DND-41 (cell line): ENCODE results near the gene UBE3D.
"Not testable (repeated sequence)": the region's sequence is repeated elsewhere in the genome, so short reads cannot be mapped to it uniquely, and the experiment has no call there.

Source experiments
- CTCF ChIP-seq: IDR thresholded peaks from 2 replicates; pipeline ENCODE4 v1.5.1; 2012; ENCODE audit warnings: borderline replicate concordance, low read length, moderate library complexity, mild to moderate bottlenecking; ENCODE audit not compliant: poor library complexity, severe bottlenecking; ENCODE audit errors: extremely low read depth
- EZH2 ChIP-seq: IDR thresholded peaks from 3 replicates; pipeline ENCODE4 v1.6.1; 2012; ENCODE audit warnings: borderline replicate concordance, low read depth, mild to moderate bottlenecking, moderate library complexity, low read length, inconsistent platforms; ENCODE audit not compliant: severe bottlenecking

- not testable (repeated sequence) for TF ChIP-seq CTCF, EZH2
Measured at GRCh38 chr6:82930915-82931314, 134.7 kb downstream of the UBE3D start.
